Suppressor macrophage treated with lipopolysaccharide for 4 hours (primary cell): Measurements from ENCODE around the gene LRRC42.
A peak's percentile ranks its signal among the peaks of the same experiment; 100 is the strongest.
"Not testable (repeated sequence)": the region's sequence is repeated elsewhere in the genome, so short reads cannot be mapped to it uniquely, and the experiment has no call there.

Experiments
- DNase-seq: peaks from one replicate; pipeline ENCODE4 v3.0.0-alpha.2; 2020

The LRRC42 gene

GRCh38 chr1:53971718-53972117 is 25.6 kb downstream of the LRRC42 start:
- no peak for DNase-seq

GRCh38 chr1:53975861-53976260 is 29.7 kb downstream of the LRRC42 start:
- DNase-seq: no peak

DNA sequence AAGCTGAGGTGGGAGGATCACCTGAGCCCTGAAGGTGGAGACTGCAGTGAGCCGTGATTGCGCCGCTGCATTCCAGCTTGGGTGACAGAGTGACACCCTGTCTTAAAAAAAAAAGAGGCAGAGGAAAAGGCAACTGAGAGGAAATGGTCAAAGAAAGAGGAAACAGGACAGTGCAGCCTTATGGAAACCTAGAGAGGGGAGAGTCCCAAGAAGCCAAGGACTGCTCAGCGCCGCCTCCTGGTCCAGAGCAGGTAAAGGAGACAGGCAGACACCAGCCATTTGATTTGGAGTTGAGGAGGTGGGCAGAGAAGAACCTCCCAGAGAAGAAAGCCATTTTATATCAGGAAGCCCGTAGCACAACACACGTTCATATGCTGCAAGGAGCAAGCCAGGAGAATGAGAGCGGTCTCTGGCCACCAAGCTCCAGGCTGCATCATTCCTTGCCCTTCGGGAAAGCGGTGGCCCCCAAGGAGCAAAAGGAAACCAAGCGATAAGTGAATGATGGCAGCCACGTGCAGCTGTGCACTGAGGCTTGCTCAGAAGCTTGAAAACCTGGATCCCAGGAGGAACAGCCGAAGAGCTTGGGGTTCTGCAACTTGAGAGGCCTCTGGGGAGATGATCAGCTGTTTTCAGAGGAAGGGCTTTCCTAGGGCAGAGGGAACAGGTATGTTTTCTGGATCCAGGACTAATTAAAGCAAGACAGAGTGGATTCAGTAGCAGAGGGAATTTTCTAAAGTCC is 33.7 kb downstream of the LRRC42 start:
- DNase-seq: peak; percentile 32

DNA sequence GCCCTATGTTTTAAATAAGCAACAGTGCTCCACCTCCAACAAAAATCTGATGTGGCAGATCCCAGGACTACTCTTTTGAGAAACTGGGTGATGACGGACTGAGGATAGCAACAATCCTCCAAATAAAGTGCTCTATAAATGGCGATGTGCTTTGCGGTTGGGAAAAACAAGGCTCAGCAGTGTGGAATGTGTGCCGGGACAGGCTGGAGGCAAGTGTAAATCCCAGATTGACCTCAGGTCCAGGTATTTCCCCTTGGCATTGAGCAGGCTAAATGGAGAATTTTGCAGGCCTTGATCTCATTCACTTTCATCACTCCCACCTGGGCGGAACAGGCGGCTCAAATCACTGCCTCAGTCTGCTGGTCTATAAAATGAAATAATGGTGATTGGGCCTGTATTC is 35.1 kb downstream of the LRRC42 start:
- no peak for DNase-seq

DNA sequence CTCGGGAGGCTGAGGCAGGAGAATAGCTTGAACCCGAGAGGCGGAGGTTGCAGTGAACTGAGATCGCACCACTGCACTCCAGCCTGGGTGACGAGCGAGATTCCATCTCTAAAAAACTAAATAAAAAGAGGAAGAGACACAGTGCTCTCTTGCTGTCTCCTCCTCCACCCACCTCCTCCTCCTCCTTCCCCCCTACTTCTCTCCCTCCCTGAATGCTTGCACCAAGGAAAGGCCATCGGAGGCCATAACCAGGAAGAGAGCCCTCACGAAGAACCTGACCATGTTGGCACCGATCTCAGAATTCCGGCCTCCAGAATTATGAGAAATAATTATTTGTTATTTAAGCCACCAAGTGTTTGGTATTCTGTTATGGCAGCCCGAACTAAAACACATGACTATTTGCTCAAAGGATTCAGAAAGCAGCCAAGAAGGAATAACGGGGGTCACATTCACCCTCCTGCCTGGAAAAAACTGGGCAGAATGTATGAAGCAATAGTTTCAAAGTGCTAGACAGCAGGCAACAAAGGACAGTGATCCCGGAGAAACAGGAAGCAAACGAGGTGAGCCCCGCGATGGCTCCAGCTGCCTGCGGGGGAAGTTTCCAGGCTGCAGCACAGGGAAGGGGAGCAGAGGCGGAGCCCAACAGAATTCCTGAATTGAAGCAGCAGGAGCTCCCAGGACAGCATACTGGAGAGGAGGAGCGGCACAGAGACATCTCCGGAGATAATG is 36.0 kb downstream of the LRRC42 start:
- DNase-seq: peak; percentile 29

DNA sequence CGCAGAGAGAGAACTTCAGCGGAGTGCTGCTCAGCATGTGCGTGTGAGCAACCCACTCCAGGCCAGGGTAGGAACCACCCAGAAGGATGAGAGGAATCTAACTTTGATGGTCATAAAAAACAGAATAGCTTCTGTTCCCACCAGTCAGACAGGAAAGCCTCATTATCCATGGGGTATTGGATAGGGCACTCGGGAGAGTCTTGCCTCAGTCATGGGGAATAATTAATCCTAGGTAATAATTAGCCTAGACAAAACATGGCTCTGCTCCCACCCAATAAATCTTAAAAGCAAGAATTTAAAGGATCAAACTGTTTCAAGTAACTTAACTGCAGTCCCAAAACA is 36.6 kb downstream of the LRRC42 start:
- DNase-seq: no peak

DNA sequence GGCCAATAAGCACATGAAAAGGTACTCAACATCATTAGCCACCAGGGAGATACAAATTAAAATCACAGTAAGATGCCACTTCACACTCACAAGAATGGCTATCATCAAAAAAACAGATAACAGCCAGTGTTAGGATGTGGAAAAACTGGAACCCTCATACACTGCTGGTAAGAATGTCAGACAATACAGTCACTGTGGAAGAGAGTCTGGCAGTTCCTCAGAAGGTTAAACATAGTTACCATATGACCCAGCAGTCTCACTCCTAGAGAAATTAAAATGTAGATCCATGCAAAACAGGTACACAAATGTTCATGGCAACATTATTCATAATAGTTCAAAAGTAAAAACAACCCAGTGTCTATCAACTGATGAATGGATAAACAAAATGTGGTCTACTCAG is 38.6 kb downstream of the LRRC42 start:
- no peak for DNase-seq

DNA sequence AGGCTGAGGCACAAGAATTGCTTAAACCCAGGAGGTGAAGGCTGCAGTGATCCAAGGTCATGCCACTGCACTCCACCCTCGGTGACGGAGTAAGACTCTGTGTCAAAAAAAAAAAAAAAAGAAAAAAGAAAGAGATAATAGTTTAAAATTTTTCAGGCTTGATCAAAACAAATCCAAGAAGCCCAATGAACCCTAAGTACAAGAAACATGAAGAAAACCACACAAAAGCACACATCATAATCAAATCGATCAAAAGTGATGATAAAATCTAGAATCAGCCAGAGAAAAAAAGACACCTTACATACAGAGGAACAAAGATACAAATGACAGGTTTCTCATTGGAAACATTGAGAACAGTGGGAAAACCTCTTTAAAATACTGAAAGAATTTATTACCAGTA is 40.3 kb downstream of the LRRC42 start:
- no peak for DNase-seq

DNA sequence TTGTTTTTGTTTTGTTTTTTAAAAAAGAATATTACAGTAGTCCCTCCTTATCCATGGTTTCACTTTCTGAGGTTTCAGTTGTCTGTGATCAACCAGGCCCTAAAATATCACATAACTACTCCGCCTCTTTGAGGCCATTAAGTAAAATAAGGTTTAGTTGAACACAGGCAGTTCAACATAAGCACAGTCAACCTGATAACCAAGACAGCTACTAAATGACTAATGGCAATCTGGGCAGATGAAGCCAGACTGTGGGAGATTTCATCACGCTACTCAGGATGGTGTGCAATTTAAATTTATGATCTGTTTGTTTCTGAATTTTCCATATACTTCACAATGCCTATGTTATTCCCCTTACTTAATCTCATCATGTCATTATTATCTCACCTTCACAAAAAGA is 41.7 kb downstream of the LRRC42 start:
- DNase-seq: no peak

DNA sequence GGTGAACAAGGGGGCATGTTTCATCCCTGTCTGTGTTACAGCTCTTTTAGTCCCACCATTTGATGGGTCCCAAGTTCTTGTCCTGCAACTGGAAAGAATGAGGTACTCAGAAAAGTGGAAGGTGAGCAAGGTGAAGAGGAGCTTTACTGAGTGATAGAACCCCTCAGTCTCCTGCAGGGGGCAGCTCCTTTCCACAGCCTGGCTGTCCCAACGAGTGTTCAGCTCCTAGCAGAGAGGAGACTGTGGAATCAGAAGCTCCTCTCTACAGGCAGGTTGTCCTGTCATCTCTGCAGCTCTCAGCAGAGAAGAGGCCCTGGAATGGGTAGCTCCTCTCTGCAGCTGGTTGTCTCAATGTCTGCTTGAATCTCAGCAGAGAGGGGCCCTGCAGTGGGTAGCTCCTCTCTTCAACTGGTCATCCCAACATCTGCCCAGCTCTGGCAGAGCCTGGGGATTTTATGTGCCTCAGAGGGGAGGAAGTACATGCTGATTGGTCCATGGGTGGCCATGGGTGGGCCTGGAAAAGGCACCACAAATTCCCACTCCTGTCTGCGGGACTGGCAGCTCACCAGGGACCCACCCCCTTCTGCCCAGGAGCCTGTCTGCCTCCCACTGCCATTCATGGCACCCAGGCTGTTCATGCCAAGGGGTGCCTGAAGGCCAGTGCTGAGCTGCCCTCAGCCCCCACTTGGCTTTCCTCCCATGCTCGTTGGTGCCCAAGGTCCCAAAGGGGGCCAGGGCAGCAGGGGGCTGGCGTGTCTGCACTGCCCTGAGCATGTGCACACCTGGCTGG is 46.1 kb downstream of the LRRC42 start:
- DNase-seq: no peak

GRCh38 chr1:53994516-53994915 is 48.4 kb downstream of the LRRC42 start:
- DNase-seq: not testable (repeated sequence)

GRCh38 chr1:53995683-53996082 is 49.5 kb downstream of the LRRC42 start:
- no peak for DNase-seq

DNA sequence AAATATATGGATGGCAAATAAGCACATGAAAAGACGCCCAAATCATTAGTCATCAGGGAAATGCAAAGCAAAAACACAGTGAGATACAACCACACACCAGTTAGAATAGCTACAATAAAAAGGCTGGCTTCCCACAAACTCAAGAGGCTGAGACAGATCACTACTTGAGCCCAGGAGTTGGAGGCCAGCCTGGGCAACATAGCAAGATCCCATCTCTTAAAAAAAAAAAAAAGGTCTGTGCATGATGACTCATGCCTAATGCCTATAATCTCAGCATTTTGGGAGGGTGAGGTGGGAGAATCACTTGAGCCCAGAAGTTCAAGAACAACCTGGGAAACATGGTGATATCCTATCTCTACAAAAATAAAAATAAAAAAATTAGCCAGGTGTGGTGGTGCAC is 52.1 kb downstream of the LRRC42 start:
- DNase-seq: no peak

DNA sequence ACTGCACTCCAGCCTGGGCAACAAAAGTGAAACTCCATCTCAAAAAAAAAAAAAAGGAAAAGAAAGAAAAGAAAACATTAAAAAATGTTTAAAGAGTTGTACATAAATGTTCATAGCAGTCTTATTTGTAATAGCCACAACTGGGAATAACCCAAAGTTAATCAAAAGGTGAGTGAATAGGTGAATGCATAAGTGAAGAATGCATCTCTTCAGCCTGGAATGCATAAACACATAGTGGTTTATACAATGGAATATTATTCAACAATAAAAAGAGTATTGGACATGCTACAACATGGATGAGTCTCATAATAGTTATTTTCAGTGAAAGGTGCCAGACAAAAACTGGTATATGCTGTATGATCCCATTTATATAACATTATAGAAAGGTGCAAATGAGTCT is 53.8 kb downstream of the LRRC42 start:
- no peak for DNase-seq

DNA sequence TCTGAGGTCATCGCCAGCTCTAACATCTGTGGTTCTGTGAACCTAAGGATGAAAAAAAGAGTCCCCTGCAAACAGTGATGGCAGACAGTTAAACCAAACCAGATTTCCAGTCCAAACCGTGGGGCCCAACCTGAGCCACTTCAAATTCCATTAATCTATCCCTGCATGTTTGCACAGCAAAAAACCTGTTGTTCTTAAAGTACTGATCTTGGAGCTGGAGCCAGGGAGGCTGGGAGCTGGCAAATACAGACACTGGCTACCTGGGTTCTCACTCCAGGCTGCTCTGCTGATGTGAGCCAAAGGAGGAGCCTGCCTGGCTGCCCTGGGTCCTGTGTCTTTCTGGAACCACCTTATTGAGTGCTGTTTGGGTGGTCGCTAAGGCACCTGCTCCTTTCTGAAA is 55.4 kb downstream of the LRRC42 start:
- DNase-seq: no peak

DNA sequence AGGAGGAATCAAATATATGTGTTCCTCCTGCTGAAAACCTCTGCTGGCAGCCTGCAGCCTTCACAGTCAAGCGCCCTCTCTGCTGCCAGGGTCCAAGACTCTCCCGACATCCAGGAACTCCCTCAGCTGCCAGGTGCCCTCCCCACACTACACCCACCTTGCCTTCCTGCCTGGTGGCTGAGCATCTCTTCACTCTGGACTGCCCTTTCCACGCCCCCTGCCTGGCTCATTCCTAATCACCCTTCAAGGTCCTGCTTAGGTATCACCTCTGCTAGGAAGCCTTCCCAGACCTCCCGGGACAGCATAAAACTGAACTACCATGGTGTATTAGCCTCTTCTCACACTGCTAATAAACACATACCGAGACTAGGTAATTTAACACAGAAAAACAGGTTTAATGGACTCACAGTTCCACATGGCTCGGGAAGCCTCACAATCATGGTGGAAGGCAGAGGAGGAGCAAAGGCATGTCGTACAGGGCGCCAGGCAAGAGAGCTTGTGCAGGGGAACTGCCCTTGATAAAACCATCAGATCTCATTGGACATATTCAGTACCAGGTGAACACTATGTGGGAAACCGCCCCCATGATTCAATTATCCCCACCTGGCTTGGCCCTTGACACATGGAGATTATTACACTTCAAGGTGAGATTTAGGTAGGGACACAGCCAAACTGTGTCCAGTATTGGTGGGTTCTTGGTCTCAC is 56.5 kb downstream of the LRRC42 start:
- no peak for DNase-seq

DNA sequence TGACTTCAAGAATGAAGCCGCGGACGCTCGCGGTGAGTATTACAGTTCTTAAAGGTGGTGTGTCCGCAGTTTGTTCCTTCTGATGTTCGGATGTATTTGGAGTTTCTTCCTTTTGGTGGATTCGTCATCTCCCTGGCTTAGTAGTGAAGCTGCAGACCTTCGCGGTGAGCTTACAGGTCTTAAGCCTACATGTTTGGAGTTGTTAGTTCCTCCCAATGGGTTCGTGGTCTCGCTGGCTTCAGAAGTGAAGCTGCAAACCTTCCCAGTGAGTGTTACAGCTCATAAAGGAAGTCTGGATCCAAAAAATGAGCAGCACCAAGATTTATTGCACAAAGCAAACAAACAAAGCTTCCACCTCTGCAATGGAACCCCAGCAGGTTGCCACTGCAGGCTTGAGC is 57.1 kb downstream of the LRRC42 start:
- no peak for DNase-seq

- not testable (repeated sequence) for DNase-seq
These were observed 57.8 kb downstream of the LRRC42 start for GRCh38 chr1:54003750-54004480.

DNA sequence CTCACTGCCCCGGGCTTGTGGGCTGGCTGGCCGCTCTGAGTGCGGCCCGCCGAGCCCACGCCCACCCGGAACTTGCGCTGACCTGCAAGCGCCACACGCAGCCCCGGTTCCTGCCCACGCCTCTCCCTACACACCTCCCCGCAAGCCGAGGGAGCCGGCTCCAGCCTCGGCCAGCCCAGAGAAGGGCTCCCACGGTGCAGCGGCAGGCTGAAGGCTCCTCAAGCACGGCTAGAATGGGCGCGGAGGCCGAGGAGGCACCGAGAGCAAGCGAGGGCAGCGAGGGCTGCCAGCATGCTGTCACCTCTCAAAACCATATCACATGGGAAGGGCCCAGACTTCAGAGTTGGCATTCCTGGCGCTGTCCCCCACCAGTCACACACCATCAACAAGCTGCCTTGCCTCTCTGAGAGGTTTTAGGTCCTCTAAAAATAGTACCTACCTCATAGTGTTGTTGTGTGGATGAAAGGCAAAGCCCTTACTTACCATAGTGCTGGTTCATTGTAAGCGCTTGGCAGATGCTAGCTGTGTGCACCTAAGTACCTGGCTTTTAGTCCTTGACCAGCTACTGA is 58.4 kb downstream of the LRRC42 start:
- DNase-seq: no peak

GRCh38 chr1:54006508-54006907 is 60.4 kb downstream of the LRRC42 start:
- no peak for DNase-seq

GRCh38 chr1:54007613-54008012 is 61.5 kb downstream of the LRRC42 start:
- DNase-seq: no peak

GRCh38 chr1:54008876-54009275 is 62.7 kb downstream of the LRRC42 start:
- DNase-seq: no peak
